ENCODE data around the gene FRYL.

DNA sequence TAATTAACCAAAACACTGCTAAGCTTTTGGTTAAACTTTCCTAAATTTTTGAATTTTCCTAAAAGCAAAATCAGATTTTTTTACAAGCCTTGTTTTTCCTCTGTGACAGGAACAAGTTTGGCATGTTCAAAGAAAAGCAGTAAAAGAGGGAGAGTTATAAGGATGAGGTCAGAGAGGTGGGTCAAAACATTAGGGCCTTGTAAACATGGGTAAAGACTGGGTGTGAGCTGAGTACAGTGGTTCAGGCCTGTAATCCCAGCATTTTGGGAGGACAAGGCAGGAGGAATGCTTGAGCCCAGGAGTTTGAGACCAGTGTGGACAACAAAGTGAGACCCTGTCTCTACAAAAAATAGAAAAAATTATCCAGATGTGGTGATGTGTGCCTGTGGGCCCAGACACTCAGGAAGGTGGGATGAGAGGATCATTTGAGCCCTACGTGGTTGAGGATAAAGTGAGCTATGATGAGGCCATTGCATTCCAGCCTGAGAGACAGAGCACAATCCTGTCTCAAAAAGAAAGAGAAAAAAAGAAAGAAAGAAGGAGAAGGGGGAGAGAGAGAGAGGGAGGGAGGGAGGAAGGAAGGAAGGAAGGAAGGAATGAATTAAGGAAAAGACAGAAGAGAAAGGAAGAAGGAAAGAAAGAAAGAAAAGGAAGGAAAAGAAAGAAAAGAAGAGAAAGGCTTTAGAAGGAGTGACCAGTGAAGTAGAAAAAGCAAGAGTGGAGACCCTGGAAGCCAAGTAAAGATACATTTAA is 17.0 kb upstream of the FRYL start:
- TF ChIP-seq, protein P1, sequence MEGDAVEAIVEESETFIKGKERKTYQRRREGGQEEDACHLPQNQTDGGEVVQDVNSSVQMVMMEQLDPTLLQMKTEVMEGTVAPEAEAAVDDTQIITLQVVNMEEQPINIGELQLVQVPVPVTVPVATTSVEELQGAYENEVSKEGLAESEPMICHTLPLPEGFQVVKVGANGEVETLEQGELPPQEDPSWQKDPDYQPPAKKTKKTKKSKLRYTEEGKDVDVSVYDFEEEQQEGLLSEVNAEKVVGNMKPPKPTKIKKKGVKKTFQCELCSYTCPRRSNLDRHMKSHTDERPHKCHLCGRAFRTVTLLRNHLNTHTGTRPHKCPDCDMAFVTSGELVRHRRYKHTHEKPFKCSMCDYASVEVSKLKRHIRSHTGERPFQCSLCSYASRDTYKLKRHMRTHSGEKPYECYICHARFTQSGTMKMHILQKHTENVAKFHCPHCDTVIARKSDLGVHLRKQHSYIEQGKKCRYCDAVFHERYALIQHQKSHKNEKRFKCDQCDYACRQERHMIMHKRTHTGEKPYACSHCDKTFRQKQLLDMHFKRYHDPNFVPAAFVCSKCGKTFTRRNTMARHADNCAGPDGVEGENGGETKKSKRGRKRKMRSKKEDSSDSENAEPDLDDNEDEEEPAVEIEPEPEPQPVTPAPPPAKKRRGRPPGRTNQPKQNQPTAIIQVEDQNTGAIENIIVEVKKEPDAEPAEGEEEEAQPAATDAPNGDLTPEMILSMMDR (conservative IDR thresholded peaks at IDR 0.05) = no peak
- no peak for TF ChIP-seq ZFX (IDR thresholded peaks at IDR 0.05)
